ENCODE measurements around the gene TMEM121B.
A peak's percentile ranks its signal among the peaks of the same experiment; 100 is the strongest.

Gene TMEM121B

GRCh38 chr22:17121233-17122195, at the start of gene TMEM121B:
Gene TMEM121B, minus strand, starts transcription at chr22:17121360. Its CDS starts 233 bp downstream, at chr22:17121127.
- peak within 1 kb of the TSS; percentile 90 for H3K27ac ChIP-seq

DNA sequence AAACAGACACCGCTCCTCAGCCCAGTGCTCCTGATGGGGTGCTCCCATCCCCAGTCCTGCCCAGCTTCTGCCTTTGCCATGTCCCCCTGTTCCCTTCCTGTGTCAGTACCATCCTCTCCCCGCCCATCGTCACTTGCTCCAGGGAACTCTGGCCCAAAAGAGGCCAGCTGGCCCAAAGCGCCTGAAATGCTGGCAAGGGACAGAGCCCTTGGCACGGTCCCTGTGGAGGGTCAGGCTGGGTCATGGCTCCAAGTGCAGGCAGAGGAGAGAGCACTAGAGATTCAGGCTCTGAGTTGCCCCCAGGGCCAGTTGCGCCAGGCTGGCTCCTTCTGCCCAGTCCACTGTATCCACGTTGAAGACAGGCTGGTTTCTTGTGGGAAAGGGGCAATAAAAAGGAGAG, 46.3 kb upstream of the TMEM121B start:
- peak overlapping the region; percentile 65 for H3K27ac ChIP-seq
- TF ChIP-seq, protein P1, sequence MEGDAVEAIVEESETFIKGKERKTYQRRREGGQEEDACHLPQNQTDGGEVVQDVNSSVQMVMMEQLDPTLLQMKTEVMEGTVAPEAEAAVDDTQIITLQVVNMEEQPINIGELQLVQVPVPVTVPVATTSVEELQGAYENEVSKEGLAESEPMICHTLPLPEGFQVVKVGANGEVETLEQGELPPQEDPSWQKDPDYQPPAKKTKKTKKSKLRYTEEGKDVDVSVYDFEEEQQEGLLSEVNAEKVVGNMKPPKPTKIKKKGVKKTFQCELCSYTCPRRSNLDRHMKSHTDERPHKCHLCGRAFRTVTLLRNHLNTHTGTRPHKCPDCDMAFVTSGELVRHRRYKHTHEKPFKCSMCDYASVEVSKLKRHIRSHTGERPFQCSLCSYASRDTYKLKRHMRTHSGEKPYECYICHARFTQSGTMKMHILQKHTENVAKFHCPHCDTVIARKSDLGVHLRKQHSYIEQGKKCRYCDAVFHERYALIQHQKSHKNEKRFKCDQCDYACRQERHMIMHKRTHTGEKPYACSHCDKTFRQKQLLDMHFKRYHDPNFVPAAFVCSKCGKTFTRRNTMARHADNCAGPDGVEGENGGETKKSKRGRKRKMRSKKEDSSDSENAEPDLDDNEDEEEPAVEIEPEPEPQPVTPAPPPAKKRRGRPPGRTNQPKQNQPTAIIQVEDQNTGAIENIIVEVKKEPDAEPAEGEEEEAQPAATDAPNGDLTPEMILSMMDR (conservative IDR thresholded peaks at IDR 0.05), result no peak

More at GRCh38 chr22:17121233-17122195, at the start of gene TMEM121B:
- TF ChIP-seq, protein P1 (conservative IDR thresholded peaks at IDR 0.05), result no peak

- H3K27ac ChIP-seq, result no peak overlapping the region
- TF ChIP-seq, protein P1 (conservative IDR thresholded peaks at IDR 0.05), result peak; percentile 16; the same call in 1 of the 2 replicates
Measured at GRCh38 chr22:17164392-17165024, 43.3 kb upstream of the TMEM121B start.

DNA sequence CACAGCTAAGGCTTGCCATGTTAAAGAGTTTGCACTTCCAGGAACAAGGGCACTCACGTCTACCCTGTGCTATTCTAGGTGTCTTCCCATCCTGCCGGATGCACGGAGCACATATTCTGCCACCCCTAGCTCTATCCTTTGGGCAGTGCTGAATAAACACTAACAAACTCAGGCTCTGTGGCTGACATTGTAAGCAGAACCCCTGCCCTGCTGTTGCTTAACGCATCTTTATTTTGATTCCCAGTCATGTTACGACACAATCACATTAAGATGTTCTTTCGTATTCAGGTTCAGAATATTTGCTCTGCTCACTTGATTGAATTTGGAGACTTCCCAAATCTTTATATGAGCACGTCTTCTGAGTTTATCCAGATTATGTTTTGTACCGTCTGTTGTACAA, 41.6 kb upstream of the TMEM121B start:
- peak overlapping the region; percentile 53 for H3K27ac ChIP-seq
- TF ChIP-seq, protein P1 (conservative IDR thresholded peaks at IDR 0.05), result no peak

DNA sequence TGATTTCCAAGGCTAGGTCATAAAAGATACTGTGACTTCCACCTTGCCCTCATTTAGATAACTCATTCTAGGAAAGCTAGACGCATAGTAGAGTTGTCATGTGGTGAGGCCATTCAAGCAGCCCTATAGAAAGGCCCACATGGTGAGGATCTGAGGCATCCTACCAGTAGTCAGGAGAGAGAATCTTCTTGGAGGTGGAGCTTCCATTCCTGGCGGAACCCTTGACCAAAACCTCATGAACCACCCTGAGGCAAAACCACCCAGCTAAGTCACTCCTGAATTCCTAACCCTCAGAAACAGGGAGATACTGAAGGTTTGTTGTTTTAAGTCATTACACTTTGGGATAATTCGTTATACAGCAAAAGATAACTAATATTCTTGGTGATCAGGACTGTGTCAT, 40.8 kb upstream of the TMEM121B start:
- H3K27ac ChIP-seq, result peak overlapping the region; percentile 53
- TF ChIP-seq, protein P1 (conservative IDR thresholded peaks at IDR 0.05), result no peak

GRCh38 chr22:17159504-17159951, 38.4 kb upstream of the TMEM121B start:
- peak overlapping the region; percentile 96 for H3K27ac ChIP-seq
- TF ChIP-seq, protein P1 (conservative IDR thresholded peaks at IDR 0.05), result no peak

All from VCaP (cell line).